ENCODE measurements around the gene FERD3L. TPM values are rescaled to one million over a fixed set of nuclear protein-coding genes. Genes with fewer than 3 reads are reported as not detected.
"Not testable (repeated sequence)": the region's sequence is repeated elsewhere in the genome, so short reads cannot be mapped to it uniquely, and the experiment has no call there.

The FERD3L gene
- not detected for total RNA-seq

- H3K27me3 ChIP-seq (replicated peaks; ENCODE audit: insufficient read depth), result peaks cover 16% of the 10 kb centered on the region
- no peaks in the 10 kb centered on the region for H3K36me3 ChIP-seq
- DNase-seq (ENCODE audit: low spot score), result no peak
- no peak within 1 kb of the TSS for H3K27ac ChIP-seq
- H3K9me3 ChIP-seq, result no peaks in the 10 kb centered on the region
- TF ChIP-seq CTCF (IDR thresholded peaks at IDR 0.05), result no peak
- TF ChIP-seq POLR2A (IDR thresholded peaks at IDR 0.05), result no peak
- TF ChIP-seq POLR2AphosphoS5 (IDR thresholded peaks at IDR 0.05), result no peak
- 4% methylated on average over 48 of the region's 51 CpGs for WGBS
- H3K4me1 ChIP-seq (replicated peaks), result no peaks in the 10 kb centered on the region
- intact Hi-C loops (cut with DNase I), result no loop called here
- H3K4me3 ChIP-seq, result no peak within 1 kb of the TSS
Measured at GRCh38 chr7:19144661-19145433, at the start of gene FERD3L. TSS of gene FERD3L (minus strand) at chr7:19145421. CDS start at chr7:19145362, 59 bp downstream.

- H3K27ac ChIP-seq; H3K4me1 ChIP-seq (replicated peaks); intact Hi-C loops (cut with DNase I); H3K4me3 ChIP-seq; H3K36me3 ChIP-seq; H3K9me3 ChIP-seq; DNase-seq (ENCODE audit: low spot score); H3K27me3 ChIP-seq (replicated peaks; ENCODE audit: insufficient read depth): not testable (repeated sequence)
- 42% methylated on average over 14 of the region's 14 CpGs for WGBS
Measured at GRCh38 chr7:19194417-19194816, 49.2 kb upstream of the FERD3L start.

- WGBS, result 69% methylated on average over 1 of the region's 1 CpG
- no peaks in the 10 kb centered on the region for H3K27me3 ChIP-seq (replicated peaks; ENCODE audit: insufficient read depth)
- no peak for DNase-seq (ENCODE audit: low spot score)
- H3K4me3 ChIP-seq, result no peak overlapping the region
- no peaks in the 10 kb centered on the region for H3K9me3 ChIP-seq
- H3K4me1 ChIP-seq (replicated peaks), result no peaks in the 10 kb centered on the region
- no peaks in the 10 kb centered on the region for H3K36me3 ChIP-seq
- TF ChIP-seq CTCF (IDR thresholded peaks at IDR 0.05) (no peak), POLR2A (IDR thresholded peaks at IDR 0.05) (no peak), POLR2AphosphoS5 (IDR thresholded peaks at IDR 0.05) (no peak)
- H3K27ac ChIP-seq, result no peak overlapping the region
- intact Hi-C loops (cut with DNase I), result no loop called here
Measured at GRCh38 chr7:19181634-19182033, 36.4 kb upstream of the FERD3L start.

GRCh38 chr7:19178595-19178994 lies 33.4 kb upstream of the FERD3L start:
- H3K27ac ChIP-seq, result no peak overlapping the region
- intact Hi-C loops (cut with DNase I), result no loop called here
- WGBS, result 86% methylated on average over 4 of the region's 4 CpGs
- H3K4me3 ChIP-seq, result no peak overlapping the region
- no peaks in the 10 kb centered on the region for H3K27me3 ChIP-seq (replicated peaks; ENCODE audit: insufficient read depth)
- no peak for DNase-seq (ENCODE audit: low spot score)
- no peaks in the 10 kb centered on the region for H3K36me3 ChIP-seq
- TF ChIP-seq POLR2AphosphoS5 (IDR thresholded peaks at IDR 0.05), result no peak
- TF ChIP-seq POLR2A (IDR thresholded peaks at IDR 0.05), result no peak
- no peak for TF ChIP-seq CTCF (IDR thresholded peaks at IDR 0.05)
- no peaks in the 10 kb centered on the region for H3K9me3 ChIP-seq
- H3K4me1 ChIP-seq (replicated peaks), result no peaks in the 10 kb centered on the region

GRCh38 chr7:19177269-19177668 lies 32.0 kb upstream of the FERD3L start:
- Histone ChIP-seq H3K27me3 (replicated peaks; ENCODE audit: insufficient read depth) (no peaks in the 10 kb centered on the region), H3K9me3 (no peaks in the 10 kb centered on the region), H3K36me3 (no peaks in the 10 kb centered on the region), H3K27ac (no peak overlapping the region), H3K4me1 (replicated peaks) (no peaks in the 10 kb centered on the region), H3K4me3 (no peak overlapping the region)
- TF ChIP-seq POLR2AphosphoS5 (IDR thresholded peaks at IDR 0.05) (no peak), POLR2A (IDR thresholded peaks at IDR 0.05) (no peak), CTCF (IDR thresholded peaks at IDR 0.05) (no peak)
- intact Hi-C loops (cut with DNase I), result no loop called here
- DNase-seq (ENCODE audit: low spot score), result no peak
- WGBS, result 17% methylated on average over 5 of the region's 5 CpGs
